NB4 (cell line): ENCODE measurements around the gene B3GAT1.

Experiments used
- DNase-seq: peaks from one replicate; pipeline ENCODE4 v3.0.0; 2010; ENCODE audit warnings: low read depth
- H3K4me3 ChIP-seq: one replicate; pipeline ENCODE4 v1.5.1; 2011; ENCODE audit warnings: mild to moderate bottlenecking, low read depth, low read length, moderate library complexity
- MYC ChIP-seq: IDR thresholded peaks from 2 replicates; pipeline ENCODE4 v1.6.1; 2011; ENCODE audit warnings: low read depth, low read length
- POLR2A ChIP-seq: IDR thresholded peaks from 2 replicates; pipeline ENCODE4 v1.6.1; 2011; ENCODE audit warnings: mild to moderate bottlenecking; ENCODE audit not compliant: insufficient read length; ENCODE audit errors: extremely low read depth
- TF ChIP-seq, protein P1 (sequence below): IDR thresholded peaks from one replicate; pipeline ENCODE4 v1.5.1; 2012; ENCODE audit warnings: low read depth, low read length
- TF ChIP-seq, protein P2 (sequence below): IDR thresholded peaks from 2 replicates; pipeline ENCODE4 v1.6.1; 2011; ENCODE audit warnings: low read depth, low read length

B3GAT1 gene

DNA sequence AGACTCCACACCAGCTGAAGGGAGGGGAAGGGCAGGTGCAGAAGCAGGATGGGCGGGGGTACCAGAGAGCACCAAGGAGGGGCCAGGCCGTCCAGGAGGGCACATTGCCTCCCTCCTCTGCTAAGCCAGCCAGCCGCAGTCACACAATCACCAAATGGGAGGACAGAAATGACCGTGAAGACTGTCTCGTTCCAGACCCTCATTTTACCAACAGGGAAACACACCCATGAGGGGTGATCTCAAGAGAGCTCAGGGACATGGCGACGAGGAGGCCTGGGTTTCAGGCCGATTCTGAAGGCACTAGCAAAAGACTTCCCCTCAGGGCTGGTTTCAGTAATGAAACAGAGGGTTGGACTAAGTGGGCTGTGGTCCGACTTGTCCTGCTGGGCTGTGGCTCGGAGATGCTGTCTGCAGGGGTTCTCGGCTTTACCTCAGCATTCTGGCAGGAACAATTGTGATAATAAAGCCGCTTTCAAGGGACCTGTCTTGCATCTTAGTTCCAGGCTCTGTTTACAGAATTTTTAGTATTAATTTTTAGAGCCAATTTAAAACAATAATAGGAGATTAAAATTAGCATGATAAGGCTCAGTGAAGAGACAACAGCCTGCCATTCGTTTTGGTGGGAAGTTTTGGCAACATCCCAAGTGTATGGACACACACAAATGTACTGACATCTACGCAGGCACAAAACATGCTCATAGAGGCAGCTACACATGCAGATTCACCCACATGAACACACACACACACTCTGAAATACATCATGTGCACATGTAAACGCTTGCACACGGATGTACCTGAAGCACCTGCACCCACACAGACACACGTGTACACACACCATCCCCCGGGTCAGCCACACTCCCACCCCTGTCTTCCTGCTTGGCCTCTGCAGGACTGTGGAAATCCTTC lies 2.0 kb upstream of the B3GAT1 start:
- no peak overlapping the region for H3K4me3 ChIP-seq

GRCh38 chr11:134413043-134413825 lies 1.2 kb upstream of the B3GAT1 start:
- TF ChIP-seq POLR2A (no peak), MYC (no peak)
- TF ChIP-seq, protein P1, sequence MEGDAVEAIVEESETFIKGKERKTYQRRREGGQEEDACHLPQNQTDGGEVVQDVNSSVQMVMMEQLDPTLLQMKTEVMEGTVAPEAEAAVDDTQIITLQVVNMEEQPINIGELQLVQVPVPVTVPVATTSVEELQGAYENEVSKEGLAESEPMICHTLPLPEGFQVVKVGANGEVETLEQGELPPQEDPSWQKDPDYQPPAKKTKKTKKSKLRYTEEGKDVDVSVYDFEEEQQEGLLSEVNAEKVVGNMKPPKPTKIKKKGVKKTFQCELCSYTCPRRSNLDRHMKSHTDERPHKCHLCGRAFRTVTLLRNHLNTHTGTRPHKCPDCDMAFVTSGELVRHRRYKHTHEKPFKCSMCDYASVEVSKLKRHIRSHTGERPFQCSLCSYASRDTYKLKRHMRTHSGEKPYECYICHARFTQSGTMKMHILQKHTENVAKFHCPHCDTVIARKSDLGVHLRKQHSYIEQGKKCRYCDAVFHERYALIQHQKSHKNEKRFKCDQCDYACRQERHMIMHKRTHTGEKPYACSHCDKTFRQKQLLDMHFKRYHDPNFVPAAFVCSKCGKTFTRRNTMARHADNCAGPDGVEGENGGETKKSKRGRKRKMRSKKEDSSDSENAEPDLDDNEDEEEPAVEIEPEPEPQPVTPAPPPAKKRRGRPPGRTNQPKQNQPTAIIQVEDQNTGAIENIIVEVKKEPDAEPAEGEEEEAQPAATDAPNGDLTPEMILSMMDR = no peak
- TF ChIP-seq, protein P2, sequence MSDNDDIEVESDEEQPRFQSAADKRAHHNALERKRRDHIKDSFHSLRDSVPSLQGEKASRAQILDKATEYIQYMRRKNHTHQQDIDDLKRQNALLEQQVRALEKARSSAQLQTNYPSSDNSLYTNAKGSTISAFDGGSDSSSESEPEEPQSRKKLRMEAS = no peak
- DNase-seq = no peak

More for the DNA sequence above, 2.0 kb upstream of the B3GAT1 start:
- DNase-seq = no peak
- TF ChIP-seq MYC = no peak
- TF ChIP-seq, protein P1 = no peak
- TF ChIP-seq, protein P2 = no peak
- no peak for TF ChIP-seq POLR2A

DNA sequence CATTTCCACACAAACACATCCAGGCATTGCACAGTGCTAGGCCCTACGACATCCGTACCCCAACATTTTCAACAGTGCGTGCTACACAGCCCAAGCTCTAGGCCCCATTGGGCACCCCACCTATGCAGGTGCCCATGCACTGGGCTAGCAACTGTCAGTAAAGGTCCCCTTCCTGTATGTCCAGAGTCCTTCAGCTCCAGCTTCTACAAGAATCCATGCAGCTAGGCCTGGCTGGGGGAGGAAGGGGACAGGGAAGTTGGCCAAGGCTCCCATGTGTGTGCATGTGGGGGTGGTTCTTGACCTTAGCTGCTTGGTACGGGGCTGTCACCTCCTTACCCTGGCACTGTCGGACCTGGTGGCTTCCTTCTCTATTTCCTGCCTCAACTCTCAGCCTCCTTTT lies 1.3 kb downstream of the B3GAT1 start:
- TF ChIP-seq, protein P1 = no peak
- TF ChIP-seq POLR2A (no peak), MYC (no peak)
- TF ChIP-seq, protein P2 = no peak
- DNase-seq = no peak
- H3K4me3 ChIP-seq = no peak overlapping the region

More at GRCh38 chr11:134413043-134413825, 1.2 kb upstream of the B3GAT1 start:
- H3K4me3 ChIP-seq = no peak overlapping the region

- TF ChIP-seq POLR2A = no peak
- TF ChIP-seq, protein P1 = no peak
- no peak for TF ChIP-seq MYC
- no peak overlapping the region for H3K4me3 ChIP-seq
- DNase-seq = no peak
Measured at GRCh38 chr11:134409552-134410429, 2.3 kb downstream of the B3GAT1 start.

- DNase-seq = no peak
- H3K4me3 ChIP-seq = no peak overlapping the region
- TF ChIP-seq MYC (no peak), POLR2A (no peak)
- TF ChIP-seq, protein P1 = no peak
- TF ChIP-seq, protein P2 = no peak
Measured at GRCh38 chr11:134407923-134408322, 4.1 kb downstream of the B3GAT1 start.
